ENCODE results near the gene TOMM20. TPM values are rescaled to one million over a fixed set of nuclear protein-coding genes. Genes with fewer than 3 reads are reported as not detected.

TOMM20 gene
- total RNA-seq, 4 donors from 2014 or later: 86.0 to 99.0 (median 95.4) TPM

DNA sequence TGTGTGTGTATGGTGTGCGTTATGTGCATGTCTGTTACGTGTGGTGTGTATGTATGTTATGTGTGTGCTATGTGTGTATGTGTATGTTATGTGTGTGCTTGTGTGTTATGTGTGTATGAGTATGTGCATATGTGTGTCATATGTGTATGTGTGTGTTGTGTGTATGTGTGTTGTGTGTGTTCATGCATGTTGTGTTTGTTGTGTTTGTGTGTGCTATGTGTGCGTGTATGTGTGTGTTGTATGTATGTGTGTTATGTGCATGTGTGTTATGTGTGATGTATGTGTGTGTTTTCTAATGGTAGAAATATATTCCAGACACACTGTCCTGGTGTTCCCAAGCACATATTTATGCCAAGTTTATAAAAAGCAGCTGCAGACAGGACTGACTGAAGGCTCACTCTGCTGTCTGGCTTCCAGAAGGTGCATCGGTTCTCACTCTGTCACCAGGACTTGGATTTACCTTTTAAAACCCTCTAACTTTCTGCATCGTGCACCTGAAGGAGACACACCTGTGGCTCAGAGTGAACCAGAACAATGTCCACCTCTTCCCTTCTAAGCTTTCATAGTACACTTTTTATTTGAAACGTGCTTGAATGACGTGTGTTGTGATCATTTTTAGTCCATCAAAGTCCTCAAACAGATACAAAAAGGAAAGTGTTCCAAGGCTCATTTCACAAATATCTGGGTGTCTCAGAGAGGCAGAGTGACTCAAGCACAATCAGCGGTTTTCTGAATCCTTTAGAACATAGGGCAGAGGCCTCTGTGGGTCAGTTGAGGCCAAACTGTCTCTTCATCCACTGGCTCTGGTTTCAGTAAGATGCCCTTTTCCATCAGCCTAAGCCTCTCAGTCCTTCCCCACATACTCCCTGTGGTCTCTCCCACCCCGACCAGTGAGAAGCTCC is 49.9 kb downstream of the TOMM20 start:
- TF ChIP-seq, protein P1, sequence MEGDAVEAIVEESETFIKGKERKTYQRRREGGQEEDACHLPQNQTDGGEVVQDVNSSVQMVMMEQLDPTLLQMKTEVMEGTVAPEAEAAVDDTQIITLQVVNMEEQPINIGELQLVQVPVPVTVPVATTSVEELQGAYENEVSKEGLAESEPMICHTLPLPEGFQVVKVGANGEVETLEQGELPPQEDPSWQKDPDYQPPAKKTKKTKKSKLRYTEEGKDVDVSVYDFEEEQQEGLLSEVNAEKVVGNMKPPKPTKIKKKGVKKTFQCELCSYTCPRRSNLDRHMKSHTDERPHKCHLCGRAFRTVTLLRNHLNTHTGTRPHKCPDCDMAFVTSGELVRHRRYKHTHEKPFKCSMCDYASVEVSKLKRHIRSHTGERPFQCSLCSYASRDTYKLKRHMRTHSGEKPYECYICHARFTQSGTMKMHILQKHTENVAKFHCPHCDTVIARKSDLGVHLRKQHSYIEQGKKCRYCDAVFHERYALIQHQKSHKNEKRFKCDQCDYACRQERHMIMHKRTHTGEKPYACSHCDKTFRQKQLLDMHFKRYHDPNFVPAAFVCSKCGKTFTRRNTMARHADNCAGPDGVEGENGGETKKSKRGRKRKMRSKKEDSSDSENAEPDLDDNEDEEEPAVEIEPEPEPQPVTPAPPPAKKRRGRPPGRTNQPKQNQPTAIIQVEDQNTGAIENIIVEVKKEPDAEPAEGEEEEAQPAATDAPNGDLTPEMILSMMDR (IDR thresholded peaks at IDR 0.05; ENCODE audit: low read depth): no peak

DNA sequence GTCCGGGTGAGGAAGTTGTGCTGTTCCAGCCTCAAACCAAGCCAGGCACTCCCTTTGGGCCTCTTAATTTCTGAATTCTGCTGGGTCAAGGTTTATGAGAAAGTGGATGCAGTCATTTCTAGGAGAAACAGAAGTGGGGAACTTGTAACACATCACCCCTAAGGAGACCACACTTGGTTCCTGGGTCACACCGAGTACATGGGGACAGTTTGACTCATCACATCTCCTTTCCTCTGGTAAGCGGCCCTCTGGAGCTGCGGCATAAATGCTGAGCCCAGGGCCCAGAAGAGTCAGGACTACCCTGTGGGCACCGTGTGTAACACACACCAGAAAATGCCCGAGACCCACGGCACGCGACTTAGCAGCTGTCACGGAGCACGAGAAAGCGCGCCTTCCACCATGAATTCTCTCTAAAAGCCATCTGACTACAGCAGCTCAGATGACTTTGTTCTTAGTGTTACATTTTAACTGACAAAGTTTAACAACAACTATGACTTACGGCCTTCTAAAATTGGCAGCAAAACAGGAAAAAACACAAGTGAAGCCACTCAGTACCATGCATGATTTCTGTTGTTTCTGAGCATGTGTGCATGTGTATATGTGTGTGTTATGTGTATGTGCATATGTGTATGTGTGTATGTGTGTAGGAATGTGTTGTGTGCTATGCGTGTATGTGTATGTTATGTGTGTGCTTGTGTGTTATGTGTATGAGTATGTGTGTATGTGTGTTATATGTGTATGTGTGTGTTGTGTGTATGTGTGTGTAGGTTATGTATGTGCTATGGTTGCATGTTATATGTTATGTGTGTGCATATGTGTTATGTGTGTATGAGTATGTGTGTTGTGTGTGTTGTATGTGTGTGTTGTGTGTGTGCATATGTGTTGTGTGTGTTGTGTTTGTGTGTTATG is 50.8 kb downstream of the TOMM20 start:
- TF ChIP-seq, protein P1 (IDR thresholded peaks at IDR 0.05; ENCODE audit: low read depth): no peak

DNA sequence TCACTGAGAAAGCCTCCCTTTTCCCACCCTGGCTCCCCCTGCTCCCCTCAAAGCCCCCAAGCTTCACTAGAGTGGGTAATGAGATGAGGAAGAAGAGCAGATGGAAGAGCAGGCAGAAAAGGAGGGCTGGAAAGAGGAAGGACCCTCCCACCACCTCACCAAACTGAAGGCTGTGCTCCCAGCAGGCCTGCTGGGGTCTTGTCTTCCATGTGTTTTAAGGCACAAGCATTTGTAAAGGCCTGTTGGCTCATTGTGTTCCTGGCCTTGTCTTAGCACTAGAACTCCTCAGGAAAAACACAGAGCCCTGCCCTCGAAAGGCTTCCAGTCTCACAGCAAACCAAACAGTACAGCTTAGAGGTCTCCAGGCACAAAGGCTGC is 51.5 kb downstream of the TOMM20 start:
- TF ChIP-seq, protein P1 (IDR thresholded peaks at IDR 0.05; ENCODE audit: low read depth): no peak

DNA sequence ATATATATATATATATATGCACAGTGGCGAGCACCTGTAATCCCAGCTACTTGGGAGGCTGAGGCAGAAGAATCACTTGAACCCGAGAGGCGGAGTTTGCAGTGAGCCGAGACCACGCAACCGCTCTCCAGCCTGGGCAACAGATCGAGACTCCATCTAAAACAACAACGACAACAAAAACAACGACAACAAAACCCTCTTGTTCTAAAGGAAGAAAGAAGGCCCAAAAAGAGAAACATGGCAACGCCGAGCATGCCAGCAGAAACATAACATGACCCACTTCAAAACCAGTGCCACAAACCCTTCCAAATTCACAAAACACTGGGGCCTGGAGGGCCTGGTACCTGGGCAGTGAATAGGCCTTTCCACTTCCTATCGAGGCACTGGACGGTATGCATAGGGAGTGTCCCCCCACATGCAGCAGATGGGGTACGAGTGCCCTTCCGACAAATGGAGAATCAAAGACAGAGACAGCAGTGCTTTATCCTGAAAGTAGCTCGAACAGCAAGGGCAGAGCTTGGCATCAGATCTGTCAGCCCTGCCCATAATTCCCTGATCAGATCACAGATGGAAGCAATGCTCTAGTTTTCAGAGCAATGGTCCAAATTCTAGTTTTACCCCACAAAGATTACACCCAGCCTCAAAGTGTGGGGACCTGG is 52.0 kb downstream of the TOMM20 start:
- TF ChIP-seq, protein P1 (IDR thresholded peaks at IDR 0.05; ENCODE audit: low read depth): no peak

DNA sequence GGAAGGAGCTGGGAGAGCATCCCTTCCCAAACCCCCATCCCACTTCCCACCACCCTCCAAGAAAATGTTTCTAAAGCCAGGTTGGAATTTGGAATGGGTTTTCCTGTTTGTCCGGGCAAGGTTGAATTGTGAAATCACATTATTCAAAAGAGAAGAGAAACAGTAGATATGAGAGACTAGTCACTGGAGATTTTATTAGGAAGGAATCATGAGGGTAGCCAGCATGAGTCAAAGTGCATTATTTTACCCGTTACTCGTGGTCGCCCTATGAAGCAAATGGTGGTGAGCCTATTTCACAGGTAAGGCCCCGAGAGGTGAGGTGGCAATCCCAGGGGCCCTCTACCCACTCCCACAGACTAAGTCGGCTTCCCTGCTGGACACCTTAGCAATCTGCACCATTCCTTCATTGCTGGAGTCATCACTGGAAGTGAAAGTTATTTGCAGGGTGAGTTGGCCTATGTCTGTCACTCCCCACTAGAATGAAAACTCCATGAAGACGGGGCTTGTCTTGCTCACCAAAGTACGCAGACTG is 52.8 kb downstream of the TOMM20 start:
- TF ChIP-seq, protein P1 (IDR thresholded peaks at IDR 0.05; ENCODE audit: low read depth): no peak

DNA sequence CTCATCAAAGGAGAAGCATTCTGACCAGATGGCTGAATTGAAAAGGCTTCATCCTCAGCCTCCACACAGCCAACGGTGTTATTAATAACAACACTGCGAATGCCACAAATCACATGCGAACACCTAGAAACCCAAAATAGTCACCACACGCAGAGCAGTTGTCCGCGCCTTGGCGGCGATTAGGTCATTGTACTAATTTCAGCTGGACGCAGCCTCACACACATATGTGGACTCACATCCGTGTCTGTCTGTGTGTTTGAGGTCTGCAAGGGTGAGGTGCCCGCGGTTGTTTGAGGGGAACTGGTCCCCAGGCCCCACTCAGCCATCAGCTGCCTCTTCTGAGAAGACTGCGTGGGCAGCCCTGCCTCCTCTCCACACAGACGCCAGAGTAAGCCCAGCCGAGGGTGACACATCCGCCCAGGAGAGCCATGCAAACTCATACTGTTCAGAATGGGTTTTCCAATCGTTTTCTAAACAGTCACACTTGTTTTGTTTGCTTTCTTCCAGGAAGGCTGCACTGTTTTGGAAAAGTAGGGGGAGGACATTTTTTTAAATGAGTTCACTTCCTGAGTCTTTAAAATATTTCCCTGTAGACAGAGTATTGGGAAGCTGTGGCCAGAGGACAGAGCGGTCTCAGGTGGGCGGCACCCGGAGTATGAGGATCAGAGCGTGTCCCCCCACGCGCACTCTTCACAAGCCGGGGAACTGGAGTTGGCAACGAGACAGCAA is 53.4 kb downstream of the TOMM20 start:
- TF ChIP-seq, protein P1 (IDR thresholded peaks at IDR 0.05; ENCODE audit: low read depth): no peak
